Large intestine (tissue), 3 donors: ENCODE measurements around the gene USP24. TPM values are rescaled to one million over a fixed set of nuclear protein-coding genes. Genes with fewer than 3 reads are reported as not detected.

Experiments used
- DNase-seq, 2 donors: peaks; one replicate each; pipeline versions ENCODE4 v3.0.0 to v3.0.0-alpha.2; 2013
- H3K27ac ChIP-seq: one replicate; pipeline ENCODE4 v1.5.1; 2013; ENCODE audit warnings: low read length
- H3K27me3 ChIP-seq: 2 replicates; pipeline ENCODE4 v1.6.1; 2013; ENCODE audit warnings: low read length; ENCODE audit not compliant: control insufficient read depth, insufficient read depth
- H3K36me3 ChIP-seq: 2 replicates; pipeline ENCODE4 v1.6.1; 2013; ENCODE audit warnings: low read length; ENCODE audit not compliant: control insufficient read depth, insufficient read depth
- H3K4me1 ChIP-seq: one replicate; pipeline ENCODE4 v1.6.1; 2013; ENCODE audit warnings: low read length; ENCODE audit not compliant: control insufficient read depth, insufficient read depth
- H3K4me3 ChIP-seq: one replicate; pipeline ENCODE4 v1.5.1; 2013; ENCODE audit warnings: low read length
- H3K9me3 ChIP-seq: one replicate; pipeline ENCODE4 v1.6.1; 2013; ENCODE audit warnings: mild to moderate bottlenecking, low read depth, low read length, moderate library complexity; ENCODE audit not compliant: control insufficient read depth
- WGBS: methylation state at CpG from one replicate; pipeline ENCODE4 v1.1.5; 2013; ENCODE audit warnings: low lambda C conversion rate; ENCODE audit not compliant: insufficient coverage; 5-methylcytosine and 5-hydroxymethylcytosine counted together
- polyA plus RNA-seq: library from polyadenylated mRNA; unstranded; fragments of 120-200 nt; gene quantifications from one replicate; pipeline ENCODE4 v1.2.1, GENCODE V29; 2013

The USP24 gene
- polyA plus RNA-seq, 1 donor = 37.6 TPM

- Histone ChIP-seq H3K27me3 (no peaks in the 10 kb centered on the region), H3K36me3 (no peaks in the 10 kb centered on the region), H3K9me3 (peaks cover 3% of the 10 kb centered on the region), H3K4me3 (no peak overlapping the region), H3K4me1 (no peaks in the 10 kb centered on the region), H3K27ac (no peak overlapping the region)
- no peak for DNase-seq
- WGBS = no CpG with 5 or more reads among the region's 42 CpGs
Observed at GRCh38 chr1:55055951-55056631, 159.1 kb downstream of the USP24 start.

DNA sequence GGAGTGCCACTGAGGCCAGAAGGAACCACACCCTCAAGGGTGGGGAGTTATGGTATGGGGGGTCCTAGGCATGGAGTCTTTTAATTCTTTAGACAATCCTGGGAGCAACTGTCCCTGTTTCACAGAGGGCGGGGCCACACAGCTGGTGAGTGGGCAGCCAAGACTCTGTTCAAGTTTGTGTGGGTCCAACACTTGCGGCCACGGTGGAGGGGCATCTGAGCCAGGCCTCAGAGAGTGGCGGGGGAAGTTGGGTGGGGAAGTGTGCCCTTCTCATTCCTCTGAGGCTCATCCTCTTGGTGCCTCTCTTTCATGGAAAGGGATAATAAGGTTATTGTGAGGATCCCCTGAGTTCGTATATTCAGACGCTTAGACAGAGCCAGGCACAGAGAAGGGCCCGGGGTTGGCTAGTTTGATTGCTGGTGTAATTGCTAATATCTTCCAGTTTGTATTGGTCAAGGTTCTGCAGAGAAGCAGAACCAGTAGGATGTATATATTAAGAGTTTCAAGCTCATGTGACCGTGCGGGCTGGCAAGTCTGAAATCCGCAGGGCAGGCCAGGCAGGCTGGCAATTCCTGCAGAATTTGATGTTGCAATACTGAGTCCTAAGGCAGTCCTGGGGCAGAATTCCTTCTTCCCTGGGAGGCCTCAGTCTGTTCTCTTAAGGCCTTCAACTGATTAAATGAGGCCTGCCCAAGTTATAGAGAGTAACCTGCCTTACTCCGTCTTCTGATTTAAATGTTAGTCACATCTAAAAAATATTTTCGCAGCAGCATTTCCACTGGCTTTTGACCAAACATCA lies 159.9 kb downstream of the USP24 start:
- Histone ChIP-seq H3K4me1 (no peaks in the 10 kb centered on the region), H3K27me3 (no peaks in the 10 kb centered on the region), H3K4me3 (no peak overlapping the region), H3K9me3 (peaks cover 3% of the 10 kb centered on the region), H3K27ac (no peak overlapping the region), H3K36me3 (no peaks in the 10 kb centered on the region)
- WGBS = no CpG with 5 or more reads among the region's 12 CpGs
- no peak for DNase-seq

DNA sequence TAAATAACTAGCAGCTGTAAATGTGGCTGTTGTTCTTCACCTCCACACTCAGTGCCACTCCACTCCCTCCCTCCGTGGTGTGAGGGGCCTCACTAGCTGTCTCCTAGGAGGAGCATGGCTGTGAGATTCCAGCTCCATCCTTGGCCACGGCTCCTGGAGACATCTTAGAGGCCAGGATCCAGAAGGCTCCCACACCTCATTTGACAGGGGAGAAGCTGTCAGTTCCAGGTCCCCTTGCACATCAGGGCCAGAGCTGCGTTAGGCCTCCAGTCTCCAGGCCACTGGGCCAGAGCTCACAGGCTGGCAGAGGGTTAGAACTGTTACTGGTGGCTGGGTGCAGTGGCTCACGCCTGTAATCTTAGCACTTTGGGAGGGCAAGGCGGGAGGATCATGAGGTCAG lies 160.8 kb downstream of the USP24 start:
- Histone ChIP-seq H3K9me3 (peaks cover 3% of the 10 kb centered on the region), H3K36me3 (no peaks in the 10 kb centered on the region), H3K4me1 (no peaks in the 10 kb centered on the region), H3K27me3 (no peaks in the 10 kb centered on the region), H3K4me3 (no peak overlapping the region), H3K27ac (no peak overlapping the region)
- DNase-seq = no peak
- WGBS = no CpG with 5 or more reads among the region's 5 CpGs

DNA sequence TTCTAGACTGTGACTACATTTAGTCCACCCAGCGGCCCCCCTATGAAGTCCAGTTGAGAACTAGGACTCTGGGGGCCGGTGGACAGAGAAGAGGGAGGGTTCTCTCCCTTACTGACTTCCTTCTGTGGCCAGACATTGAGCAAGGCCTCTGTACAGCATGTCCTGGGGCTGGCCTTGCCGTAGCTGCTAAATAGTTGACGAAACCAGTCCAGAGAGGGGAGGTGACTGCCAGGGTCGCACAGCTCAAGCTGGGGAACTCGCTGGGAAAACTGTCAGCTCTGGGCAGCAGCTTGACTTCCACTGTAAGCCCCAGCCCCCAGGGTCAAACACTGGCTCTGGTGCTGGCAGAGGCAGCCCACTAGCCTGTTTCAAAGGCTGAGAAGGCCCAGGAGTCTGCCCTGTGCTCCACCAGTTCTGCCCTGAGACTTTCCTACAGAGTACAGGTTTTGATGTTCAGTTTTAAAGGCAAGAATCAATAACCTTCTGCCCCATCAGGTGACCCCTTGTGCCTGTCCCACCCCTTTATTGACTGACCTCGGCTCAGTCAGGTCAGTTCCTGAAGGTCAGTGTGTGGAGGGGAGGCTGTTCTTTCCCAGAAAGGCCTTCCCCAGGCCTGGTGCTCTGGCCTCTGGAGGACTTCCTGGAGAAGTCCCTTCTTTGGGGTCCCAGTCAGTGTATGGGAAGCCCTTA lies 161.8 kb downstream of the USP24 start:
- Histone ChIP-seq H3K36me3 (no peaks in the 10 kb centered on the region), H3K9me3 (peaks cover 3% of the 10 kb centered on the region), H3K4me1 (no peaks in the 10 kb centered on the region), H3K27me3 (no peaks in the 10 kb centered on the region), H3K4me3 (no peak overlapping the region), H3K27ac (no peak overlapping the region)
- WGBS = 0% methylated on average over 1 of the region's 7 CpGs
- DNase-seq = no peak

DNA sequence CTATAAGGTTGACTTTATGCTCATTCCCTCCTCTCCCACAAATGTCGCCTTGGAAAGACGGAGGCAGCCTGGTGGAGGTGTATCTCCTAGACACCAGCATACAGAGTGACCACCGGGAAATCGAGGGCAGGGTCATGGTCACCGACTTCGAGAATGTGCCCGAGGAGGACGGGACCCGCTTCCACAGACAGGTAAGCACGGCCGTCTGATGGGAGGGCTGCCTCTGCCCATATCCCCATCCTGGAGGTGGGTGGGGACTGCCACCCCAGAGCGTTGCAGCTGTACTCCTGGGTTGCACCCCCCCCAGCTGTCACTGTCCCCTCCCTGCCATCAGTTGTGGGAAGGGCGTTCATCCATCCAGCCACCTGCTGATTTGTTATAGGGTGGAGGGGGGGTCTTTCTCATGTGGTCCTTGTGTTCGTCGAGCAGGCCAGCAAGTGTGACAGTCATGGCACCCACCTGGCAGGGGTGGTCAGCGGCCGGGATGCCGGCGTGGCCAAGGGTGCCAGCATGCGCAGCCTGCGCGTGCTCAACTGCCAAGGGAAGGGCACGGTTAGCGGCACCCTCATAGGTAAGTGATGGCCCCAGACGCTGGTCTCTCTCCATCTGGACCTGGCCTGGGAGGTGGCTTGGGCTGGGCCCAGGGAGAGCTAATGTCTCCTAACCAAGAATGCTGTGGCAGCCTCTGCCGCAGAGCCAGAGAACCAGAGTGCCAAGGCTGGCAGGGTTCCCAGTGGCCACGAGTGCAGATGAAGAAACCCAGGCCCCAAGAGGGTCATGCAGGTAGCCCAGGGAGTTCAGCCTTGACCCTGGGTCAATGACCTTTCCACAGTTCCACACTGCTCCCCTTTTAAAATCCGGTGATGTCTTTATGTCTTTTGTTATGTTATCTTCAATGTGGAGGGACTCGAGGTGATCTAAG lies 162.7 kb downstream of the USP24 start:
- Histone ChIP-seq H3K4me1 (no peaks in the 10 kb centered on the region), H3K9me3 (peaks cover 3% of the 10 kb centered on the region), H3K27ac (no peak overlapping the region), H3K27me3 (no peaks in the 10 kb centered on the region), H3K36me3 (no peaks in the 10 kb centered on the region), H3K4me3 (no peak overlapping the region)
- no peak for DNase-seq
- 60% methylated on average over 1 of the region's 29 CpGs for WGBS

GRCh38 chr1:55051621-55052020 lies 163.5 kb downstream of the USP24 start:
- Histone ChIP-seq H3K27ac (no peak overlapping the region), H3K9me3 (peaks cover 3% of the 10 kb centered on the region), H3K27me3 (no peaks in the 10 kb centered on the region), H3K36me3 (no peaks in the 10 kb centered on the region), H3K4me3 (no peak overlapping the region), H3K4me1 (no peaks in the 10 kb centered on the region)
- WGBS = no CpG with 5 or more reads among the region's 9 CpGs
- no peak for DNase-seq

DNA sequence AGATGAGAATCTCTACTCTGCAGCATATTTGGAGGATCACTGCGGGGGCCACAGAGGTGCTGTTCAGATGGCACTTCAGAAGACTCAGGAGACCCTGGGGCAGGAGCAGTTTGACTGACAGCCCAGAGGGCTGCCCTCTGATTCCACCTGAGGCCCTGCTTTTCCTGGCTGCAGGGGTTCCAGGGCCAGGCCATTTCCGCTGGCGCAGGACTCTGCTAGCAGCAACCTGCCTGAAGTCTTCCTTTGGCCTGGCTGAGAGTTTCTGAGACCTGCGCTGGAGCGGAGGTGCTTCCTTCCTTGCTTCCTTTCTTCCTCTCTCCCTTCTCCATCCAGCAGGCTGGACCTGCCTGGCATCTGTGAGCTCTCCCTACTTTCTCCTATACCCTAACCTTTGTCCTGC lies 164.0 kb downstream of the USP24 start:
- 100% methylated on average over 2 of the region's 5 CpGs for WGBS
- H3K36me3 ChIP-seq = no peaks in the 10 kb centered on the region
- no peaks in the 10 kb centered on the region for H3K27me3 ChIP-seq
- H3K27ac ChIP-seq = no peak overlapping the region
- H3K9me3 ChIP-seq = peaks cover 3% of the 10 kb centered on the region
- H3K4me3 ChIP-seq = no peak overlapping the region
- H3K4me1 ChIP-seq = no peaks in the 10 kb centered on the region
- DNase-seq = no peak

- no CpG with 5 or more reads among the region's 9 CpGs for WGBS
- DNase-seq = no peak
Observed at GRCh38 chr1:55050283-55050682, 164.9 kb downstream of the USP24 start.

DNA sequence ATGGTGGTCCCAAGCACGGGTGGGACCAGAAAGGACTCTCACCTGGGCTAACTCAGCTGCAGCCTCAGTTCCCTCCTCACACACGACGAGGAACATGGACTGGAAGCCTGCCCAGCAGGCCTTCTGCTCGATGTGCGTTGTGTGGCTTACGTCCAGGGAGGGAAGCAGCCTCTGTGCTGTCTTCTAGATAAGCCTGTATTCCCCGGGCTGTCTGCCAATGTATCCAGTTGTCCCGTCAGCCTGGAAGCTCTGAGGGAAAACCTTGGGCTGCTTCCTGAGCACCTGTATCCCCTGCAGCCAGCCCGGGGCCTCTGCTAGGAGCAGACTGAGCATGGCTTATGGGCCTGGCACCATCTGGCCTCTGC lies 165.3 kb downstream of the USP24 start:
- DNase-seq = no peak
- Histone ChIP-seq H3K4me3 (no peak overlapping the region), H3K4me1 (no peaks in the 10 kb centered on the region), H3K27me3 (no peaks in the 10 kb centered on the region), H3K27ac (no peak overlapping the region), H3K36me3 (no peaks in the 10 kb centered on the region), H3K9me3 (peaks cover 3% of the 10 kb centered on the region)
- no CpG with 5 or more reads among the region's 9 CpGs for WGBS

More at GRCh38 chr1:55050283-55050682, 164.9 kb downstream of the USP24 start:
- no peak overlapping the region for H3K27ac ChIP-seq
- H3K4me1 ChIP-seq = no peaks in the 10 kb centered on the region
- H3K4me3 ChIP-seq = no peak overlapping the region
- H3K27me3 ChIP-seq = no peaks in the 10 kb centered on the region
- H3K9me3 ChIP-seq = peaks cover 3% of the 10 kb centered on the region
- H3K36me3 ChIP-seq = no peaks in the 10 kb centered on the region
